RWPE2 (cell line): Measurements from ENCODE around the gene FAM170B.
A peak's percentile ranks its signal among the peaks of the same experiment; 100 is the strongest.

Source experiments
- ATAC-seq: fragments of 200-7000 bp; cut with Tn5 transposase; 3 replicates; pipeline ENCODE4 v1.9.1; 2021; ENCODE audit warnings: low read depth
- DNase-seq: peaks from one replicate; pipeline ENCODE4 v3.0.0-alpha.2; 2020; ENCODE audit warnings: low spot score
- H3K27ac ChIP-seq: fragments of 450-650 bp; 2 replicates; pipeline ENCODE4 v1.5.1; 2017; ENCODE audit warnings: mild to moderate bottlenecking; ENCODE audit not compliant: poor library complexity, severe bottlenecking
- H3K27me3 ChIP-seq: fragments of 250-450 bp; sonication (Bioruptor Pico); 2 replicates; pipeline ENCODE4 v1.5.1; 2021; ENCODE audit warnings: mild to moderate bottlenecking, moderate library complexity; ENCODE audit not compliant: insufficient read depth, poor library complexity, severe bottlenecking
- H3K36me3 ChIP-seq: fragments of 250-450 bp; sonication (Bioruptor Pico); 2 replicates; pipeline ENCODE4 v1.5.1; 2020; ENCODE audit warnings: low read depth, mild to moderate bottlenecking, moderate library complexity
- H3K4me1 ChIP-seq: fragments of 250-450 bp; sonication (Bioruptor Pico); 2 replicates; pipeline ENCODE4 v1.5.1; 2021; ENCODE audit warnings: mild to moderate bottlenecking, moderate library complexity; ENCODE audit not compliant: insufficient read depth, poor library complexity, severe bottlenecking
- H3K4me3 ChIP-seq: fragments of 250-450 bp; sonication (Bioruptor Pico); 2 replicates; pipeline ENCODE4 v1.5.1; 2021; ENCODE audit warnings: mild to moderate bottlenecking, moderate library complexity; ENCODE audit not compliant: severe bottlenecking
- H3K9me3 ChIP-seq: fragments of 250-450 bp; sonication (Bioruptor Pico); 2 replicates; pipeline ENCODE4 v1.5.1; 2021; ENCODE audit warnings: mild to moderate bottlenecking, moderate library complexity; ENCODE audit not compliant: severe bottlenecking
- CTCF ChIP-seq: fragments of 450-650 bp; IDR thresholded peaks from one replicate; pipeline ENCODE4 v1.5.1; 2017; ENCODE audit warnings: mild to moderate bottlenecking, moderate library complexity; ENCODE audit not compliant: poor library complexity, severe bottlenecking

Gene FAM170B

GRCh38 chr10:49140304-49141177 is 6.7 kb upstream of the FAM170B start:
- Histone ChIP-seq H3K36me3 (no peaks in the 10 kb centered on the region), H3K27ac (no peak overlapping the region), H3K4me1 (no peaks in the 10 kb centered on the region), H3K9me3 (no peaks in the 10 kb centered on the region), H3K4me3 (no peak overlapping the region), H3K27me3 (no peaks in the 10 kb centered on the region)
- ATAC-seq (no peak), DNase-seq (no peak)
- TF ChIP-seq CTCF, result no peak

GRCh38 chr10:49139846-49140195 is 6.0 kb upstream of the FAM170B start:
- H3K27ac ChIP-seq, result no peak overlapping the region
- TF ChIP-seq CTCF, result no peak
- DNase-seq (no peak), ATAC-seq (peak; percentile 96)
- no peaks in the 10 kb centered on the region for H3K36me3 ChIP-seq
- H3K27me3 ChIP-seq, result no peaks in the 10 kb centered on the region
- H3K4me3 ChIP-seq, result no peak overlapping the region
- H3K4me1 ChIP-seq, result no peaks in the 10 kb centered on the region
- no peaks in the 10 kb centered on the region for H3K9me3 ChIP-seq

- no peaks in the 10 kb centered on the region for H3K9me3 ChIP-seq
- H3K36me3 ChIP-seq, result no peaks in the 10 kb centered on the region
- no peaks in the 10 kb centered on the region for H3K4me1 ChIP-seq
- DNase-seq (no peak), ATAC-seq (no peak; the same call in 2 of the 3 replicates)
- H3K4me3 ChIP-seq, result no peak overlapping the region
- H3K27ac ChIP-seq, result no peak overlapping the region
- H3K27me3 ChIP-seq, result no peaks in the 10 kb centered on the region
- no peak for TF ChIP-seq CTCF
Observed at GRCh38 chr10:49139028-49139845, 5.4 kb upstream of the FAM170B start.

GRCh38 chr10:49138361-49138891 is 4.6 kb upstream of the FAM170B start:
- TF ChIP-seq CTCF, result no peak
- Histone ChIP-seq H3K36me3 (no peaks in the 10 kb centered on the region), H3K9me3 (no peaks in the 10 kb centered on the region), H3K27ac (no peak overlapping the region), H3K27me3 (no peaks in the 10 kb centered on the region), H3K4me1 (no peaks in the 10 kb centered on the region), H3K4me3 (no peak overlapping the region)
- DNase-seq (no peak), ATAC-seq (no peak)
